Measurements from ENCODE around the gene HSPD1. TPM values are rescaled to one million over a fixed set of nuclear protein-coding genes. Genes with fewer than 3 reads are reported as not detected.

Gene HSPD1
- total and polyA plus RNA-seq, 10 of the 15 experiments (the other 5 are each of a cell fraction or from before 2014, with no cell fraction given), result 345 to 1,169 (median 695) TPM

DNA sequence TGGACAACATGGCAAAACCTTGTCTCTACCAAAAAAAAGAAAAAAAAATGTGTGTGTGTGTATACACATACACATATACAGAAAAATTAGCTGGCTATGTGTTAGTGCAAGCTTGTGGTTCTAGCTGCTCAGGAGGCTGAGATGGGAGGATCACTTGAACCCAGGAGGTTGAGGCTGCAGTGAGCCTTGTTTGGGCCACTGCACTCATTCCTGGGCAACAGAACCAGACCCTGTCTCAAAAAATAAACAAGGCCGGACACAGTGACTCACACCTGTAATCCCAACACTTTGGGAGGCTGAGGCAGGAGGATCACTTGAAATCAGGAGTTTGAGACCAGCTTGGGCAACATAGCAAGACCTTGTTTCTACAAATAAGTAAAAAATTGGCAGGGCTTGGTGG, 44.2 kb downstream of the HSPD1 start:
- TF ChIP-seq ZNF622 (IDR thresholded peaks at IDR 0.05) (no peak), EGR1 (IDR thresholded peaks at IDR 0.05; ENCODE audit: borderline replicate concordance in 1 of 2, low read depth in 2 of 2, low read length in 2 of 2) (no peak), BCL11A (IDR thresholded peaks at IDR 0.05; ENCODE audit: low read depth, low read length) (no peak), NFXL1 (IDR thresholded peaks at IDR 0.05; ENCODE audit: borderline replicate concordance) (no peak), IRF4 (IDR thresholded peaks at IDR 0.05; ENCODE audit: low read depth, low read length) (no peak), SMAD5 (IDR thresholded peaks at IDR 0.05; ENCODE audit: low read depth) (no peak)
- Histone ChIP-seq H3K79me2 (ENCODE audit: control insufficient read depth, insufficient read depth, low read length) (peaks cover 51% of the 10 kb centered on the region), H3K9me3 (replicated peaks; ENCODE audit: control insufficient read depth, insufficient read depth, low read length) (no peaks in the 10 kb centered on the region; the same call in 2 of the 3 replicates), H3K9ac (ENCODE audit: control insufficient read depth, insufficient read depth, low read length) (no peak overlapping the region), H2AFZ (ENCODE audit: control insufficient read depth, low read depth, low read length) (no peak overlapping the region), H4K20me1 (ENCODE audit: control insufficient read depth, insufficient read depth) (0 out of 2 replicates have a peak, but pooled peaks cover 3% of the 10 kb centered on the region), H3K4me3 (peak overlapping the region; percentile 94; the same call in 1 of the 2 replicates), H3K4me1 (ENCODE audit: control insufficient read depth, insufficient read depth, low read length) (no peaks in the 10 kb centered on the region), H3K4me2 (ENCODE audit: control insufficient read depth, insufficient read depth) (peak overlapping the region; percentile 36; the same call in 1 of the 2 replicates), H3K27me3 (replicated peaks in 1 of 2; ENCODE audit: control insufficient read depth in 2 of 2, insufficient read depth in 2 of 2, low read length in 1 of 2) (no peaks in the 10 kb centered on the region), H3K36me3 (ENCODE audit: control insufficient read depth in 2 of 2, insufficient read depth in 2 of 2, low read length in 1 of 2) (peaks cover 0 to 6% of the 10 kb centered on the region in 2 experiments; a peak in 1 of 4 replicates), H3K27ac (ENCODE audit: control insufficient read depth, insufficient read depth) (no peak overlapping the region)
- intact Hi-C loops (cut with micrococcal nuclease; ENCODE audit: unreplicated experiment) (no loop called here), in situ Hi-C loops (cut with MboI) (loop anchor here (5.0 kb wide), 1 partner anchor 48 kb away; no protein-coding TSS in a partner anchor)
- 100% methylated on average over 1 of the region's 1 CpG for WGBS (ENCODE audit: insufficient coverage, insufficient replicate concordance, low lambda C conversion rate, missing lambda C conversion rate)
- CTCF ChIA-PET, result no interaction called here
- DNase-seq (ENCODE audit: low read depth, low spot score), result no peak
- POLR2A ChIA-PET, result interaction anchor here (1.0 to 1.1 kb wide), 3 partner anchors 22 to 43 kb away, joined by 3 read pairs; no protein-coding TSS in a partner anchor
- RAD21 ChIA-PET (ENCODE audit: unreplicated experiment), result no interaction called here
- BruUV-seq (replicated peaks), result no TSS peak
- SMC1A ChIA-PET (ENCODE audit: uncharacterized antibody, unreplicated experiment), result interaction anchor here (1.1 to 1.2 kb wide), 2 partner anchors 9 to 61 kb away, joined by 3 to 4 read pairs; no protein-coding TSS in a partner anchor
- ATAC-seq, result no peak
- no peak for FAIRE-seq

- H3K9ac ChIP-seq (ENCODE audit: control insufficient read depth, insufficient read depth, low read length), result no peak overlapping the region
- no peaks in the 10 kb centered on the region for H3K27me3 ChIP-seq (replicated peaks in 1 of 2; ENCODE audit: control insufficient read depth in 2 of 2, insufficient read depth in 2 of 2, low read length in 1 of 2)
- H3K9me3 ChIP-seq (replicated peaks; ENCODE audit: control insufficient read depth, insufficient read depth, low read length), result no peaks in the 10 kb centered on the region; the same call in 2 of the 3 replicates
- RAD21 ChIA-PET (ENCODE audit: unreplicated experiment), result interaction anchor here (1.0 kb wide), 1 partner anchor 41 kb away, joined by 3 read pairs; no protein-coding TSS in a partner anchor
- H3K4me3 ChIP-seq, result peak overlapping the region; percentile 94
- peaks cover 0 to 6% of the 10 kb centered on the region in 2 experiments; a peak in 1 of 4 replicates for H3K36me3 ChIP-seq (ENCODE audit: control insufficient read depth in 2 of 2, insufficient read depth in 2 of 2, low read length in 1 of 2)
- ATAC-seq (no peak), FAIRE-seq (no peak), DNase-seq (ENCODE audit: low read depth, low spot score) (no peak)
- TF ChIP-seq STAT1 (conservative IDR thresholded peaks at IDR 0.05), result no peak
- TF ChIP-seq GATAD2B (conservative IDR thresholded peaks at IDR 0.05; ENCODE audit: low read depth), result no peak
- H3K4me1 ChIP-seq (ENCODE audit: control insufficient read depth, insufficient read depth, low read length), result no peaks in the 10 kb centered on the region
- peak overlapping the region; percentile 36 for H3K4me2 ChIP-seq (ENCODE audit: control insufficient read depth, insufficient read depth)
- H3K27ac ChIP-seq (ENCODE audit: control insufficient read depth, insufficient read depth), result no peak overlapping the region
- in situ Hi-C loops (cut with MboI), result loop anchor here (5.0 kb wide), 1 partner anchor 48 kb away; no protein-coding TSS in a partner anchor
- H4K20me1 ChIP-seq (ENCODE audit: control insufficient read depth, insufficient read depth), result 0 out of 2 replicates have a peak, but pooled peaks cover 3% of the 10 kb centered on the region
- H3K79me2 ChIP-seq (ENCODE audit: control insufficient read depth, insufficient read depth, low read length), result peaks cover 51% of the 10 kb centered on the region
- CTCF ChIA-PET, result no interaction called here
- intact Hi-C loops (cut with micrococcal nuclease; ENCODE audit: unreplicated experiment), result loop anchor here (5.0 kb wide), 1 partner anchor 252 kb away; the partner anchor contains the start of gene MARS2
- BruUV-seq (replicated peaks), result no TSS peak
- no peak overlapping the region for H2AFZ ChIP-seq (ENCODE audit: control insufficient read depth, low read depth, low read length)
- 67% methylated on average over 2 of the region's 2 CpGs for WGBS (ENCODE audit: insufficient coverage, insufficient replicate concordance, low lambda C conversion rate, missing lambda C conversion rate)
- SMC1A ChIA-PET (ENCODE audit: uncharacterized antibody, unreplicated experiment), result interaction anchor here (1.1 to 1.2 kb wide), 2 partner anchors 10 to 62 kb away, joined by 3 to 4 read pairs; no protein-coding TSS in a partner anchor
- POLR2A ChIA-PET, result interaction anchor here (1.0 to 1.1 kb wide), 3 partner anchors 21 to 44 kb away, joined by 3 read pairs; no protein-coding TSS in a partner anchor
Measured at GRCh38 chr2:197454923-197455322, 44.7 kb downstream of the HSPD1 start.
